HG03460 (cell line): ENCODE results near the gene MOCS2.
"Not testable (repeated sequence)": the region's sequence is repeated elsewhere in the genome, so short reads cannot be mapped to it uniquely, and the experiment has no call there.

Experiments
- ATAC-seq: cut with Tn5 transposase; IDR thresholded peaks from one replicate; pipeline ENCODE4 v1.9.1; 2021; ENCODE audit not compliant: unreplicated experiment

The MOCS2 gene

GRCh38 chr5:53109443-53110127 lies at the start of gene MOCS2:
MOCS2 (minus strand) TSS chr5:53109757; CDS start chr5:53107174, 2,583 bp downstream.
- ATAC-seq: peak; percentile 92

GRCh38 chr5:53151713-53152458 lies 42.3 kb upstream of the MOCS2 start:
- no peak for ATAC-seq

GRCh38 chr5:53133020-53133419 lies 23.5 kb upstream of the MOCS2 start:
- ATAC-seq: no peak

- no peak for ATAC-seq
Observed at GRCh38 chr5:53130266-53130665, 20.7 kb upstream of the MOCS2 start.

- no peak for ATAC-seq
Observed at GRCh38 chr5:53128481-53128880, 18.9 kb upstream of the MOCS2 start.

GRCh38 chr5:53127107-53127506 lies 17.6 kb upstream of the MOCS2 start:
- ATAC-seq: no peak

GRCh38 chr5:53126521-53126920 lies 17.0 kb upstream of the MOCS2 start:
- no peak for ATAC-seq

- no peak for ATAC-seq
Observed at GRCh38 chr5:53123702-53124101, 14.1 kb upstream of the MOCS2 start.

- no peak for ATAC-seq
Observed at GRCh38 chr5:53120165-53120564, 10.6 kb upstream of the MOCS2 start.

- no peak for ATAC-seq
Observed at GRCh38 chr5:53118879-53119278, 9.3 kb upstream of the MOCS2 start.

- no peak for ATAC-seq
Observed at GRCh38 chr5:53116597-53116996, 7.0 kb upstream of the MOCS2 start.

- no peak for ATAC-seq
Observed at GRCh38 chr5:53114988-53115387, 5.4 kb upstream of the MOCS2 start.

- no peak for ATAC-seq
Observed at GRCh38 chr5:53113947-53114346, 4.4 kb upstream of the MOCS2 start.

- ATAC-seq: no peak
Observed at GRCh38 chr5:53112909-53113308, 3.4 kb upstream of the MOCS2 start.

GRCh38 chr5:53112307-53112706 lies 2.8 kb upstream of the MOCS2 start:
- not testable (repeated sequence) for ATAC-seq

- ATAC-seq: no peak
Observed at GRCh38 chr5:53111139-53111538, 1.6 kb upstream of the MOCS2 start.

- ATAC-seq: peak; percentile 4
Observed at GRCh38 chr5:53110156-53110555, 599 bp upstream of the MOCS2 start.

- ATAC-seq: peak; percentile 12
Observed at GRCh38 chr5:53109056-53109442, 508 bp downstream of the MOCS2 start.

GRCh38 chr5:53105611-53106300 lies 3.8 kb downstream of the MOCS2 start:
- no peak for ATAC-seq

- no peak for ATAC-seq
Observed at GRCh38 chr5:53100606-53101005, 9.0 kb downstream of the MOCS2 start.

GRCh38 chr5:53099546-53099945 lies 10.0 kb downstream of the MOCS2 start:
- no peak for ATAC-seq

GRCh38 chr5:53095931-53096525 lies 13.5 kb downstream of the MOCS2 start:
- peak; percentile 56 for ATAC-seq
